Keratinocyte (primary cell): ENCODE results near the gene LIME1. TPM values are rescaled to one million over a fixed set of nuclear protein-coding genes. Genes with fewer than 3 reads are reported as not detected.

ENCODE experiments used
- DNase-seq: peaks from one replicate; pipeline ENCODE4 v3.0.0-alpha.2; 2011; ENCODE audit warnings: low read depth, missing footprints, low spot score
- FAIRE-seq: peaks from 2 replicates; lab custom pipeline; 2011; peaks lifted over from hg19 to GRCh38; lab: Jason Lieb, UNC
- H2AFZ ChIP-seq: 2 replicates; pipeline ENCODE4 v1.6.0; 2012; ENCODE audit warnings: low read length, control low read depth, inconsistent platforms; ENCODE audit not compliant: control insufficient read depth
- H3K27ac ChIP-seq: 2 replicates; pipeline ENCODE4 v1.5.1; 2011; ENCODE audit warnings: low read length; ENCODE audit not compliant: control insufficient read depth, insufficient read depth
- H3K27me3 ChIP-seq: 3 replicates; pipeline ENCODE4 v1.6.0; 2011; ENCODE audit warnings: low read length; ENCODE audit not compliant: control insufficient read depth, insufficient read depth; ENCODE audit errors: extremely low read depth
- H3K36me3 ChIP-seq, 2 experiments: 2 replicates in 1 of 2; 3 replicates in 1 of 2; pipeline ENCODE4 v1.5.1; 2011; ENCODE audit warnings: low read length in 2 of 2, mild to moderate bottlenecking in 1 of 2; ENCODE audit not compliant: control insufficient read depth in 2 of 2, insufficient read depth in 2 of 2; ENCODE audit errors: extremely low read depth in 1 of 2
- H3K4me1 ChIP-seq: 3 replicates; pipeline ENCODE4 v1.5.1; 2011; ENCODE audit warnings: low read length; ENCODE audit not compliant: control insufficient read depth, insufficient read depth; ENCODE audit errors: extremely low read depth
- H3K4me2 ChIP-seq: 3 replicates; pipeline ENCODE4 v1.6.0; 2011; ENCODE audit warnings: low read depth, low read length; ENCODE audit not compliant: control insufficient read depth, insufficient read depth; ENCODE audit errors: extremely low read depth
- H3K4me3 ChIP-seq, 3 experiments: fragments of 200-600 bp in 1 of 3; sonication (generic) in 1 of 3; 2 replicates in 2 of 3; 3 replicates in 1 of 3; pipeline ENCODE4 v1.5.1; 2011 to 2016; ENCODE audit warnings: low read length in 3 of 3, mild to moderate bottlenecking in 3 of 3, control low read depth in 2 of 3, inconsistent platforms in 1 of 3, low read depth in 1 of 3, mixed read lengths in 1 of 3, mixed run types in 1 of 3, moderate library complexity in 1 of 3; ENCODE audit not compliant: control insufficient read depth in 2 of 3, insufficient read depth in 2 of 3; ENCODE audit errors: extremely low read depth in 1 of 3
- H3K79me2 ChIP-seq: 2 replicates; pipeline ENCODE4 v1.6.0; 2012; ENCODE audit warnings: low read length; ENCODE audit not compliant: control insufficient read depth, insufficient read depth
- H3K9ac ChIP-seq: 3 replicates; pipeline ENCODE4 v1.6.0; 2011; ENCODE audit warnings: low read length; ENCODE audit not compliant: control insufficient read depth, insufficient read depth; ENCODE audit errors: extremely low read depth
- H3K9me1 ChIP-seq: 3 replicates; pipeline ENCODE4 v1.6.0; 2011; ENCODE audit warnings: low read length; ENCODE audit not compliant: control insufficient read depth, insufficient read depth; ENCODE audit errors: extremely low read depth
- H3K9me3 ChIP-seq: 2 replicates; pipeline ENCODE4 v1.5.1; 2012; ENCODE audit warnings: low read depth, low read length; ENCODE audit not compliant: control insufficient read depth
- H4K20me1 ChIP-seq: 3 replicates; pipeline ENCODE4 v1.6.0; 2011; ENCODE audit warnings: low read length; ENCODE audit not compliant: control insufficient read depth, insufficient read depth; ENCODE audit errors: extremely low read depth
- EZH2 ChIP-seq: IDR thresholded peaks from one replicate; pipeline ENCODE4 v1.6.1; 2012; ENCODE audit warnings: inconsistent platforms, mild to moderate bottlenecking, low read length, moderate library complexity
- dilution Hi-C: fragments of 300-500 bp; cut with MboI; formaldehyde crosslinking; loops from one replicate; pipeline ENCODE4 v1.7.0; 2020; ENCODE audit warnings: low sequenced_read_pairs; ENCODE audit not compliant: extremely low pct_ligation_motif_present
- polyA plus RNA-seq, 5 experiments: library from polyadenylated mRNA; depleted of rRNA in 3 of 5; stranded (reverse) in 3 of 5; stranded (forward) in 1 of 5; unstranded in 1 of 5; fragments of >200 nt; gene quantifications; 1 replicate in 1 of 5; 2 replicates in 3 of 5; 3 replicates in 1 of 5; pipeline versions ENCODE4 v1.2.1 to v1.2.3, GENCODE V29; 2011 to 2012; ENCODE audit warnings: missing spikeins in 2 of 5, low read depth in 1 of 5, low replicate concordance in 1 of 5
- TF ChIP-seq, protein P1 (sequence below), 3 experiments: IDR thresholded peaks in 1 of 3; conservative IDR thresholded peaks in 1 of 3; optimal IDR thresholded peaks in 1 of 3; 2 replicates in 2 of 3; 3 replicates in 1 of 3; pipeline versions ENCODE3 to v1.5.1; 2011; ENCODE audit warnings: low read length in 3 of 3, mild to moderate bottlenecking in 3 of 3, moderate library complexity in 2 of 3, control low read depth in 1 of 3, inconsistent platforms in 1 of 3; ENCODE audit not compliant: insufficient read depth in 2 of 3; ENCODE audit errors: extremely low read depth in 1 of 3

LIME1 gene
- polyA plus RNA-seq, 1 donor (not counting 4 experiments of a cell fraction or from before 2014, with no cell fraction given): 0.75 TPM

- Histone ChIP-seq H3K36me3 (peaks cover 20 to 32% of the 10 kb centered on the region in 2 experiments), H3K4me3 (peak overlapping the region; percentile 77 to 81 (median 79)), H3K4me1 (peaks cover 21% of the 10 kb centered on the region), H3K27me3 (no peaks in the 10 kb centered on the region), H3K4me2 (peak overlapping the region; percentile 75), H2AFZ (no peak overlapping the region), H3K27ac (peak overlapping the region; percentile 54), H3K9me1 (no peaks in the 10 kb centered on the region), H4K20me1 (peaks cover 4% of the 10 kb centered on the region), H3K9me3 (no peaks in the 10 kb centered on the region), H3K9ac (peak overlapping the region; percentile 85), H3K79me2 (peaks cover 62% of the 10 kb centered on the region)
- TF ChIP-seq, protein P1, sequence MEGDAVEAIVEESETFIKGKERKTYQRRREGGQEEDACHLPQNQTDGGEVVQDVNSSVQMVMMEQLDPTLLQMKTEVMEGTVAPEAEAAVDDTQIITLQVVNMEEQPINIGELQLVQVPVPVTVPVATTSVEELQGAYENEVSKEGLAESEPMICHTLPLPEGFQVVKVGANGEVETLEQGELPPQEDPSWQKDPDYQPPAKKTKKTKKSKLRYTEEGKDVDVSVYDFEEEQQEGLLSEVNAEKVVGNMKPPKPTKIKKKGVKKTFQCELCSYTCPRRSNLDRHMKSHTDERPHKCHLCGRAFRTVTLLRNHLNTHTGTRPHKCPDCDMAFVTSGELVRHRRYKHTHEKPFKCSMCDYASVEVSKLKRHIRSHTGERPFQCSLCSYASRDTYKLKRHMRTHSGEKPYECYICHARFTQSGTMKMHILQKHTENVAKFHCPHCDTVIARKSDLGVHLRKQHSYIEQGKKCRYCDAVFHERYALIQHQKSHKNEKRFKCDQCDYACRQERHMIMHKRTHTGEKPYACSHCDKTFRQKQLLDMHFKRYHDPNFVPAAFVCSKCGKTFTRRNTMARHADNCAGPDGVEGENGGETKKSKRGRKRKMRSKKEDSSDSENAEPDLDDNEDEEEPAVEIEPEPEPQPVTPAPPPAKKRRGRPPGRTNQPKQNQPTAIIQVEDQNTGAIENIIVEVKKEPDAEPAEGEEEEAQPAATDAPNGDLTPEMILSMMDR (optimal IDR thresholded peaks at IDR 0.05 in 1 of 3, IDR thresholded peaks at IDR 0.05 in 1 of 3, conservative IDR thresholded peaks at IDR 0.05 in 1 of 3; ENCODE audit: extremely low read depth in 1 of 3, insufficient read depth in 2 of 3, low read length in 3 of 3): peak; percentile 55 to 83 (median 74)
- no peak for TF ChIP-seq EZH2
- FAIRE-seq (no peak), DNase-seq (no peak)
- dilution Hi-C loops: no loop called here
Measured at GRCh38 chr20:63706852-63707557, 29.5 kb upstream of the LIME1 start.

- peaks cover 4% of the 10 kb centered on the region for H4K20me1 ChIP-seq
- peak within 1 kb of the TSS; percentile 77 to 81 (median 79) for H3K4me3 ChIP-seq
- FAIRE-seq: no peak
- peak within 1 kb of the TSS; percentile 85 for H3K9ac ChIP-seq
- peak within 1 kb of the TSS; percentile 54 for H3K27ac ChIP-seq
- H3K79me2 ChIP-seq: peaks cover 69% of the 10 kb centered on the region
- H2AFZ ChIP-seq: peak within 1 kb of the TSS; percentile 49
- dilution Hi-C loops: no loop called here
- no peaks in the 10 kb centered on the region for H3K9me1 ChIP-seq
- TF ChIP-seq, protein P1 (optimal IDR thresholded peaks at IDR 0.05 in 1 of 3, IDR thresholded peaks at IDR 0.05 in 1 of 3, conservative IDR thresholded peaks at IDR 0.05 in 1 of 3; ENCODE audit: extremely low read depth in 1 of 3, insufficient read depth in 2 of 3, low read length in 3 of 3): no peak
- no peak for TF ChIP-seq EZH2
- peaks cover 21% of the 10 kb centered on the region for H3K4me1 ChIP-seq
- H3K27me3 ChIP-seq: no peaks in the 10 kb centered on the region
- H3K36me3 ChIP-seq: peaks cover 25 to 32% of the 10 kb centered on the region in 2 experiments
- no peaks in the 10 kb centered on the region for H3K9me3 ChIP-seq
- H3K4me2 ChIP-seq: peak within 1 kb of the TSS; percentile 80
- no peak for DNase-seq
Measured at GRCh38 chr20:63707558-63708300, 28.7 kb upstream of the LIME1 start, which contains the start of the genes ARFRP1 and ZGPAT. TSS of gene ARFRP1 (minus strand) at chr20:63707976. CDS start at chr20:63707091, 885 bp downstream. TSS of gene ZGPAT (plus strand) at chr20:63708039. CDS start at chr20:63708581, 542 bp downstream.
